Astrocyte (in vitro differentiated cells and primary cell): ENCODE data around the gene MOK. TPM values are rescaled to one million over a fixed set of nuclear protein-coding genes. Genes with fewer than 3 reads are reported as not detected.

ENCODE experiments used
- DNase-seq: peaks from one replicate; pipeline ENCODE4 v3.0.0-alpha.2; 2010; ENCODE audit warnings: low read depth
- FAIRE-seq: peaks from 2 replicates; lab custom pipeline; 2011; peaks lifted over from hg19 to GRCh38; lab: Jason Lieb, UNC
- H2AFZ ChIP-seq: 2 replicates; pipeline ENCODE4 v1.6.0; 2012; ENCODE audit warnings: low read depth, low read length, inconsistent platforms
- H3K27ac ChIP-seq: 2 replicates; pipeline ENCODE4 v1.5.1; 2011; ENCODE audit warnings: low read depth, low read length, inconsistent platforms
- H3K27me3 ChIP-seq: 2 replicates; pipeline ENCODE4 v1.6.0; 2011; ENCODE audit warnings: low read length, inconsistent platforms; ENCODE audit not compliant: insufficient read depth
- H3K36me3 ChIP-seq: 2 replicates; pipeline ENCODE4 v1.5.1; 2011; ENCODE audit warnings: low read length, inconsistent platforms; ENCODE audit not compliant: insufficient read depth
- H3K4me1 ChIP-seq: 2 replicates; pipeline ENCODE4 v1.5.1; 2011; ENCODE audit warnings: low read length, inconsistent platforms; ENCODE audit not compliant: insufficient read depth
- H3K4me2 ChIP-seq: 2 replicates; pipeline ENCODE4 v1.6.0; 2012; ENCODE audit warnings: low read length, inconsistent platforms
- H3K4me3 ChIP-seq: 2 replicates; pipeline ENCODE4 v1.5.1; 2011; ENCODE audit warnings: low read depth, mild to moderate bottlenecking, low read length, inconsistent platforms; ENCODE audit not compliant: insufficient read depth
- H3K79me2 ChIP-seq: 2 replicates; pipeline ENCODE4 v1.6.0; 2012; ENCODE audit warnings: mild to moderate bottlenecking, low read length, inconsistent platforms; ENCODE audit not compliant: insufficient read depth
- H3K9ac ChIP-seq: 2 replicates; pipeline ENCODE4 v1.6.0; 2012; ENCODE audit warnings: mild to moderate bottlenecking, low read length, inconsistent platforms
- H3K9me3 ChIP-seq: 2 replicates; pipeline ENCODE4 v1.5.1; 2012; ENCODE audit warnings: low read depth, mild to moderate bottlenecking, low read length, inconsistent platforms; ENCODE audit not compliant: insufficient read depth
- H4K20me1 ChIP-seq: 2 replicates; pipeline ENCODE4 v1.6.0; 2012; ENCODE audit warnings: low read length, inconsistent platforms; ENCODE audit not compliant: insufficient read depth
- H3K27ac Mint-ChIP-seq: one replicate; pipeline ENCODE4 v1.8.0; 2021; ENCODE audit warnings: mild to moderate bottlenecking, mixed read lengths; ENCODE audit not compliant: unreplicated experiment
- H3K27me3 Mint-ChIP-seq: one replicate; pipeline ENCODE4 v1.8.0; 2021; ENCODE audit warnings: low read depth, mixed read lengths; ENCODE audit not compliant: unreplicated experiment
- H3K36me3 Mint-ChIP-seq: one replicate; pipeline ENCODE4 v1.8.0; 2021; ENCODE audit warnings: low read depth, mixed read lengths; ENCODE audit not compliant: unreplicated experiment
- H3K4me1 Mint-ChIP-seq: one replicate; pipeline ENCODE4 v1.8.0; 2021; ENCODE audit warnings: low read depth, mixed read lengths; ENCODE audit not compliant: unreplicated experiment
- H3K4me3 Mint-ChIP-seq: one replicate; pipeline ENCODE4 v1.8.0; 2021; ENCODE audit warnings: mild to moderate bottlenecking, moderate library complexity, mixed read lengths; ENCODE audit not compliant: unreplicated experiment
- H3K9me3 Mint-ChIP-seq: one replicate; pipeline ENCODE4 v1.8.0; 2021; ENCODE audit warnings: mild to moderate bottlenecking, mixed read lengths; ENCODE audit not compliant: unreplicated experiment
- EZH2 ChIP-seq: IDR thresholded peaks from 2 replicates; pipeline ENCODE4 v1.6.1; 2012; ENCODE audit warnings: mild to moderate bottlenecking, low read length, inconsistent platforms; ENCODE audit not compliant: insufficient read depth
- total RNA-seq: library from RNA; stranded (reverse); gene quantifications from 2 replicates; pipeline ENCODE4 v1.2.1, GENCODE V29; 2021
- TF ChIP-seq, protein P1 (sequence below): IDR thresholded peaks from 2 replicates; pipeline ENCODE4 v1.5.1; 2011; ENCODE audit warnings: low read depth, mild to moderate bottlenecking, inconsistent platforms, low read length, moderate library complexity; ENCODE audit not compliant: insufficient read depth

MOK gene
- total RNA-seq, 1 donor from 2014 or later, result 9.3 TPM

DNA sequence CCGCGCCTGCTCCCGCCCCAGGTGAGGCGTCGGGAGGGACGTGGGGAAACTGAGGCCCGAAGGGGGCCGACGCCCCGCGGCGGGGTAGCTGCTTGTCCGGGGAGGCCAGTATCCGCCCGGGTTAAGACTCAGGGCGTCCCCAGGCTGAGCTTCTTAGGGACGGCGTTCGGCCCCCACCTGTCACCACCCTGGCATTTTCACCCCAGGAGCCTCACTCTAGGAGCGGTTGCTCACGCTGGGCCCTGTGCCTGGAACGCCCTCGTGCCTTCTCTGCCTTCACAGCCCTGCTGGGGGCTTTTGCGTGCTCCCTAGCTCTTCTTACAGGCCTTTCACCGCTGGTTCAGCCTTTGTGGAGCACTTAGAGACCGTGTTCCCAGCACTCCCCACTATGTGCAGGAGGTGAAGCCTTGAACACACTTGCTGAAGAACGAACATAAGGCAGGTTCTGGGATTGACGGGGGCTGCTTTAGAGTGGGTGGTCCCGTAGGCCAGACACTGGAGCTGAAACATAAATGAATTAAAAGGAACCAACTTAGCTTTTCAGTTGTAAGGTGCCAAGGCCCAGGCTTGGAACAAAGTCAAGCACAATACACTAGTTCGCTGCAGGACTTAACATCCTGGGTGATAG lies 15.2 kb upstream of the MOK start:
- Histone ChIP-seq H3K79me2 (peaks cover 16% of the 10 kb centered on the region), H3K4me3 (peak overlapping the region; percentile 79), H3K9me3 (no peaks in the 10 kb centered on the region), H3K4me1 (peaks cover 34% of the 10 kb centered on the region), H3K27me3 (no peaks in the 10 kb centered on the region), H2AFZ (peak overlapping the region; percentile 95), H3K36me3 (no peaks in the 10 kb centered on the region), H4K20me1 (no peaks in the 10 kb centered on the region), H3K27ac (peak overlapping the region; percentile 94), H3K4me2 (peak overlapping the region; percentile 93), H3K9ac (peak overlapping the region; percentile 91)
- Mint-ChIP-seq H3K4me1 (peaks cover 9% of the 10 kb centered on the region), H3K27ac (peak overlapping the region; percentile 84), H3K4me3 (peak overlapping the region; percentile 92), H3K9me3 (no peaks in the 10 kb centered on the region), H3K36me3 (peaks cover 2% of the 10 kb centered on the region), H3K27me3 (no peaks in the 10 kb centered on the region)
- TF ChIP-seq, protein P1, sequence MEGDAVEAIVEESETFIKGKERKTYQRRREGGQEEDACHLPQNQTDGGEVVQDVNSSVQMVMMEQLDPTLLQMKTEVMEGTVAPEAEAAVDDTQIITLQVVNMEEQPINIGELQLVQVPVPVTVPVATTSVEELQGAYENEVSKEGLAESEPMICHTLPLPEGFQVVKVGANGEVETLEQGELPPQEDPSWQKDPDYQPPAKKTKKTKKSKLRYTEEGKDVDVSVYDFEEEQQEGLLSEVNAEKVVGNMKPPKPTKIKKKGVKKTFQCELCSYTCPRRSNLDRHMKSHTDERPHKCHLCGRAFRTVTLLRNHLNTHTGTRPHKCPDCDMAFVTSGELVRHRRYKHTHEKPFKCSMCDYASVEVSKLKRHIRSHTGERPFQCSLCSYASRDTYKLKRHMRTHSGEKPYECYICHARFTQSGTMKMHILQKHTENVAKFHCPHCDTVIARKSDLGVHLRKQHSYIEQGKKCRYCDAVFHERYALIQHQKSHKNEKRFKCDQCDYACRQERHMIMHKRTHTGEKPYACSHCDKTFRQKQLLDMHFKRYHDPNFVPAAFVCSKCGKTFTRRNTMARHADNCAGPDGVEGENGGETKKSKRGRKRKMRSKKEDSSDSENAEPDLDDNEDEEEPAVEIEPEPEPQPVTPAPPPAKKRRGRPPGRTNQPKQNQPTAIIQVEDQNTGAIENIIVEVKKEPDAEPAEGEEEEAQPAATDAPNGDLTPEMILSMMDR, result no peak
- TF ChIP-seq EZH2, result no peak
- peak; percentile 52 for DNase-seq
- FAIRE-seq, result no peak

DNA sequence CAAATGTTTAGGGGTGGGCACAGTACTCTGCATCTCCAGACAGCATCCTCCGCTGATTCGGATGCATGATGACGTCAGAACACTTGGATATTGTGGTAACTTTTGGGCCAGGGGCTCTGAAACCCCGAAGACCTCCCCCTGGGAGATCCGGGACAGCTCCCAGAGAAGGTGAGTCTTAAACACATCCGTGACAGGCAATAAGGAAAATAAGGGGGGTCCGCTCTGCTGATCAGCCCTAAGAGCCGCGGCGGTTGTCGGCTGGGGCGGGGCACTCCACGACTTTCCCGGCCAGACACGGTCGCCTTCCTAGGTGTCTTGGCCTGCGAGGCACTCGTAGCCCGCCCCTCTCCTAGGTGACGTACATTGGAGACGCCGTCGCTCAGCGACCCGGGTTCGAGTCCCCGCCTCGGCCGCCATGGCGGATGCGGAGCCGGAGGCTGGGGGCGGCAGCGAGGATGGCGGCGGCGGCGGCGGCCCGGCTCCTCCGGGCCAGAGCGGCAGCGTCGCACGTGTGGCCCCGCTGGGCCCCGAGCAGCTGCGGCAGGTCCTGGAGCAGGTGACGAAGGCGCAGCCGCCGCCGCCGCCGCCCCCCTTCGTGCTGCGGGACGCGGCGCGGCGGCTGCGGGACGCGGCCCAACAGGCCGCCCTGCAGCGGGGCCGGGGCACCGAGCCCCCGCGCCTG lies 14.5 kb upstream of the MOK start, which contains the start of gene ZNF839:
TSS of gene ZNF839 (plus strand) at position 396 of the 682 bp plus-strand sequence. CDS start at position 416, 20 bp downstream.
- peaks cover 9% of the 10 kb centered on the region for H3K4me1 Mint-ChIP-seq
- H3K27me3 Mint-ChIP-seq, result peaks cover 5% of the 10 kb centered on the region
- peak within 1 kb of the TSS; percentile 95 for H2AFZ ChIP-seq
- no peaks in the 10 kb centered on the region for H3K27me3 ChIP-seq
- H3K4me2 ChIP-seq, result peak within 1 kb of the TSS; percentile 93
- DNase-seq (peak; percentile 73), FAIRE-seq (no peak)
- H3K9me3 ChIP-seq, result no peaks in the 10 kb centered on the region
- H3K27ac ChIP-seq, result peak within 1 kb of the TSS; percentile 94
- H3K9me3 Mint-ChIP-seq, result no peaks in the 10 kb centered on the region
- no peaks in the 10 kb centered on the region for H3K36me3 ChIP-seq
- peak within 1 kb of the TSS; percentile 98 for H3K27ac Mint-ChIP-seq
- H3K9ac ChIP-seq, result peak within 1 kb of the TSS; percentile 91
- H3K4me1 ChIP-seq, result peaks cover 40% of the 10 kb centered on the region
- H3K4me3 Mint-ChIP-seq, result peak within 1 kb of the TSS; percentile 92
- peak within 1 kb of the TSS; percentile 79 for H3K4me3 ChIP-seq
- H4K20me1 ChIP-seq, result no peaks in the 10 kb centered on the region
- H3K36me3 Mint-ChIP-seq, result peaks cover 2% of the 10 kb centered on the region
- TF ChIP-seq EZH2, result no peak
- TF ChIP-seq, protein P1, result no peak
- peaks cover 16% of the 10 kb centered on the region for H3K79me2 ChIP-seq
